GM12878 (cell line): ENCODE data around the gene CD3D. TPM values are rescaled to one million over a fixed set of nuclear protein-coding genes. Genes with fewer than 3 reads are reported as not detected.

Experiments used
- ATAC-seq: fragments of 200-7000 bp; cut with Tn5 transposase; 3 replicates; pipeline ENCODE4 v1.9.1; 2020; ENCODE audit warnings: mild to moderate bottlenecking, moderate library complexity
- BruUV-seq: library from RNA; stranded (reverse); fragments of 400-500 nt; replicated peaks from 2 replicates; lab custom pipeline; 2021; lab: Mats Ljungman, UMichigan
- CTCF ChIA-PET: fragments of 300-600 bp; sonication (Branson Sonifier 250); formaldehyde crosslinking; extraction: SDS; loops from one replicate; lab custom pipeline; 2021; ENCODE audit warnings: inconsistent platforms; lab: Yijun Ruan, JAX
- POLR2A ChIA-PET: fragments of 350-600 bp; formaldehyde crosslinking; extraction: SDS; loops from one replicate; lab custom pipeline; 2021; ENCODE audit warnings: inconsistent platforms; lab: Charles Lee
- RAD21 ChIA-PET: fragments of 300-600 bp; sonication (Branson Sonifier 250); formaldehyde crosslinking; loops from one replicate; lab custom pipeline; 2023; ENCODE audit warnings: antibody characterized with exemption; ENCODE audit not compliant: unreplicated experiment; lab: Charles Lee
- SMC1A ChIA-PET: fragments of 300-600 bp; sonication (Branson Sonifier 250); formaldehyde crosslinking; loops from one replicate; lab custom pipeline; 2023; ENCODE audit not compliant: unreplicated experiment, uncharacterized antibody; lab: Charles Lee
- DNase-seq: peaks from one replicate; pipeline ENCODE4 v3.0.0-alpha.2; 2011; ENCODE audit warnings: low read depth, low spot score
- FAIRE-seq: peaks from 3 replicates; lab custom pipeline; 2011; peaks lifted over from hg19 to GRCh38; lab: Jason Lieb, UNC
- H2AFZ ChIP-seq: 2 replicates; pipeline ENCODE4 v1.6.0; 2011; ENCODE audit warnings: low read depth, low read length, control low read depth; ENCODE audit not compliant: control insufficient read depth
- H3K27ac ChIP-seq: 2 replicates; pipeline ENCODE4 v1.5.1; 2011; ENCODE audit warnings: control low read depth; ENCODE audit not compliant: control insufficient read depth, insufficient read depth
- H3K27me3 ChIP-seq, 2 experiments: replicated peaks in 1 of 2; 2 replicates each; pipeline versions ENCODE4 v1.6.0 to v1.6.1; 2011; ENCODE audit warnings: low read length in 1 of 2; ENCODE audit not compliant: control insufficient read depth in 2 of 2, insufficient read depth in 2 of 2
- H3K36me3 ChIP-seq, 2 experiments: 2 replicates each; pipeline ENCODE4 v1.5.1; 2011; ENCODE audit warnings: low read length in 1 of 2; ENCODE audit not compliant: control insufficient read depth in 2 of 2, insufficient read depth in 2 of 2
- H3K4me1 ChIP-seq: 2 replicates; pipeline ENCODE4 v1.6.1; 2011; ENCODE audit warnings: mild to moderate bottlenecking, low read length, moderate library complexity, mixed read lengths; ENCODE audit not compliant: control insufficient read depth, insufficient read depth
- H3K4me2 ChIP-seq: 2 replicates; pipeline ENCODE4 v1.6.0; 2011; ENCODE audit warnings: control low read depth; ENCODE audit not compliant: control insufficient read depth, insufficient read depth
- H3K4me3 ChIP-seq: fragments of 200-600 bp; sonication (generic); 2 replicates; pipeline ENCODE4 v1.5.1; 2016
- H3K79me2 ChIP-seq: 2 replicates; pipeline ENCODE4 v1.6.0; 2011; ENCODE audit warnings: low read length; ENCODE audit not compliant: control insufficient read depth, insufficient read depth
- H3K9ac ChIP-seq: 2 replicates; pipeline ENCODE4 v1.8.0; 2011; ENCODE audit warnings: low read length, control low read depth, mixed read lengths; ENCODE audit not compliant: control insufficient read depth, insufficient read depth
- H3K9me3 ChIP-seq: replicated peaks from 3 replicates; pipeline ENCODE4 v1.5.1; 2011; ENCODE audit warnings: mild to moderate bottlenecking, low read length; ENCODE audit not compliant: control insufficient read depth, insufficient read depth
- H4K20me1 ChIP-seq: 2 replicates; pipeline ENCODE4 v1.6.0; 2011; ENCODE audit not compliant: control insufficient read depth, insufficient read depth
- BCLAF1 ChIP-seq: fragments of 450-650 bp; IDR thresholded peaks from 2 replicates; pipeline ENCODE4 v1.6.1; 2017; ENCODE audit warnings: antibody characterized with exemption, mild to moderate bottlenecking, moderate library complexity
- E2F4 ChIP-seq: IDR thresholded peaks from 2 replicates; pipeline ENCODE4 v1.6.1; 2012; ENCODE audit warnings: low read depth, low read length, improper control_type of control experiment
- HDAC6 ChIP-seq: fragments of 200-600 bp; sonication (generic); IDR thresholded peaks from one replicate; pipeline ENCODE4 v1.8.0; 2017; ENCODE audit warnings: antibody characterized with exemption; ENCODE audit not compliant: unreplicated experiment
- JUND ChIP-seq: IDR thresholded peaks from 2 replicates; pipeline ENCODE4 v1.6.1; 2012; ENCODE audit warnings: low read depth, mild to moderate bottlenecking, low read length, improper control_type of control experiment, moderate library complexity
- MTA3 ChIP-seq: IDR thresholded peaks from 2 replicates; pipeline ENCODE4 v1.6.1; 2012; ENCODE audit warnings: low read length, inconsistent platforms, borderline replicate concordance
- ZNF24 ChIP-seq: fragments of 450-650 bp; IDR thresholded peaks from 2 replicates; pipeline ENCODE4 v1.6.1; 2017; ENCODE audit warnings: antibody characterized with exemption, mild to moderate bottlenecking
- ZNF622 ChIP-seq: fragments of 450-650 bp; IDR thresholded peaks from 2 replicates; pipeline ENCODE4 v1.6.1; 2017; ENCODE audit warnings: mild to moderate bottlenecking, inconsistent platforms
- WGBS: methylation state at CpG from one replicate; pipeline ENCODE4 v1.1.6; 2016; ENCODE audit warnings: low lambda C conversion rate; ENCODE audit not compliant: insufficient replicate concordance, insufficient coverage; ENCODE audit errors: missing lambda C conversion rate; 5-methylcytosine and 5-hydroxymethylcytosine counted together
- in situ Hi-C: fragments of 300-500 bp; cut with MboI; formaldehyde crosslinking; loops from 9 replicates; pipeline ENCODE4 v1.14.3; 2018; ENCODE audit warnings: mixed read lengths
- intact Hi-C: fragments of 100-400 bp; cut with micrococcal nuclease; formaldehyde crosslinking; loops from one replicate; pipeline ENCODE4 v1.14.2; 2022; ENCODE audit not compliant: unreplicated experiment
- polyA plus RNA-seq, 11 experiments: library from polyadenylated mRNA; depleted of rRNA in 4 of 11; unstranded in 6 of 11; stranded (reverse) in 5 of 11; fragments of >200 nt; fragmentation: Nextera tagmentation in 4 of 11; fragmentation: Illumina TruSeq in 1 of 11; extraction: Ambion mirVana in 4 of 11; extraction: Trizol in 1 of 11; gene quantifications; 1 replicate in 1 of 11; 2 replicates in 10 of 11; pipeline versions ENCODE4 v1.2.1 to v1.2.3, GENCODE V29; 2011 to 2016; ENCODE audit warnings: inconsistent platforms in 2 of 11, missing spikeins in 2 of 11, low read depth in 1 of 11
- total RNA-seq, 4 experiments: library from RNA; depleted of rRNA in 3 of 4; stranded (reverse); fragments of >200 nt in 3 of 4; fragmentation: Illumina TruSeq in 1 of 4; extraction: Trizol in 1 of 4; gene quantifications; 2 replicates each; pipeline versions ENCODE4 v1.2.1 to v1.2.3, GENCODE V29; 2013 to 2021

Gene CD3D
- total and polyA plus RNA-seq, 10 of the 15 experiments (the other 5 are each of a cell fraction or from before 2014, with no cell fraction given) = 0.13 to 0.69 (median 0.29) TPM; not detected in 6

DNA sequence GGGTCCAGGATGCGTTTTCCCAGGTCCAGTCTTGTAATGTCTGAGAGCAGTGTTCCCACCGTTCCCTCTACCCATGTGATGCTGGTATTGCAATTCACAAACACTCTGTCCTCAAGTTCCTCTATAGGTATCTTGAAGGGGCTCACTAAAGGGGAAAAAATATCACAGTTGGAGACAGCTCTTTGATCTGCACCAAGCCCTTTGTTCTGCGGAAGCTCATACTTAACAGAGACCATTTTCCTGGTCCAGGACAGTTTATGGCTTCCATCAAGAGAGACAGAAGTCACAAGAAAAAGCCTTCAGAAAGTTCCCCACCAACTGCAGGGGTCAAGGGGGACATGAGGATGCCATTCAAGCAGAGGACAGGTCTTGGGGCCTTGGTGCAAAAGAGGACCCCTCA, 2.1 kb downstream of the CD3D start:
- Histone ChIP-seq H3K4me1 (no peaks in the 10 kb centered on the region), H3K4me3 (no peak overlapping the region), H3K27ac (no peak overlapping the region), H3K9ac (no peak overlapping the region), H3K27me3 (no peaks in the 10 kb centered on the region), H3K4me2 (no peak overlapping the region), H3K36me3 (no peaks in the 10 kb centered on the region), H4K20me1 (no peaks in the 10 kb centered on the region), H3K9me3 (no peaks in the 10 kb centered on the region), H3K79me2 (no peaks in the 10 kb centered on the region), H2AFZ (no peak overlapping the region)
- in situ Hi-C loops = no loop called here
- BruUV-seq = no TSS peak
- ChIA-PET POLR2A (no interaction called here), SMC1A (no interaction called here), RAD21 (no interaction called here), CTCF (interaction anchor here (1.5 to 3.6 kb wide), 4 partner anchors 11 to 142 kb away, joined by 3 to 17 read pairs (median 6); no protein-coding TSS in a partner anchor)
- no peak for DNase-seq
- no peak for ATAC-seq
- WGBS = 35% methylated on average over 3 of the region's 3 CpGs
- intact Hi-C loops = no loop called here
- FAIRE-seq = no peak
- no peak for TF ChIP-seq JUND

- H2AFZ ChIP-seq = no peak overlapping the region
- H3K27me3 ChIP-seq = no peaks in the 10 kb centered on the region
- no peaks in the 10 kb centered on the region for H3K4me1 ChIP-seq
- 34% methylated on average over 5 of the region's 5 CpGs for WGBS
- SMC1A ChIA-PET = interaction anchor here (0.9 kb wide), 1 partner anchor 44 kb away, joined by 3 read pairs; no protein-coding TSS in a partner anchor
- no peak overlapping the region for H3K9ac ChIP-seq
- RAD21 ChIA-PET = no interaction called here
- H4K20me1 ChIP-seq = no peaks in the 10 kb centered on the region
- no peaks in the 10 kb centered on the region for H3K36me3 ChIP-seq
- intact Hi-C loops (no loop called here), in situ Hi-C loops (no loop called here)
- BruUV-seq = no TSS peak
- H3K4me3 ChIP-seq = no peak overlapping the region
- H3K4me2 ChIP-seq = no peak overlapping the region
- ATAC-seq (no peak; the same call in 2 of the 3 replicates), DNase-seq (no peak), FAIRE-seq (no peak)
- no peaks in the 10 kb centered on the region for H3K9me3 ChIP-seq
- POLR2A ChIA-PET = interaction anchor here (0.5 kb wide), 2 partner anchors 15 to 45 kb away, joined by 3 to 4 read pairs; no protein-coding TSS in a partner anchor
- no peak overlapping the region for H3K27ac ChIP-seq
- H3K79me2 ChIP-seq = no peaks in the 10 kb centered on the region
- CTCF ChIA-PET = interaction anchor here (1.4 to 3.6 kb wide), 4 partner anchors 12 to 141 kb away, joined by 3 to 17 read pairs (median 6); no protein-coding TSS in a partner anchor
- TF ChIP-seq HDAC6 (no peak), ZNF24 (no peak), BCLAF1 (no peak), ZNF622 (no peak), E2F4 (no peak), MTA3 (no peak)
Measured at GRCh38 chr11:118339281-118339961, 3.1 kb downstream of the CD3D start.
